ENCODE results near the gene ZIC2.

DNA sequence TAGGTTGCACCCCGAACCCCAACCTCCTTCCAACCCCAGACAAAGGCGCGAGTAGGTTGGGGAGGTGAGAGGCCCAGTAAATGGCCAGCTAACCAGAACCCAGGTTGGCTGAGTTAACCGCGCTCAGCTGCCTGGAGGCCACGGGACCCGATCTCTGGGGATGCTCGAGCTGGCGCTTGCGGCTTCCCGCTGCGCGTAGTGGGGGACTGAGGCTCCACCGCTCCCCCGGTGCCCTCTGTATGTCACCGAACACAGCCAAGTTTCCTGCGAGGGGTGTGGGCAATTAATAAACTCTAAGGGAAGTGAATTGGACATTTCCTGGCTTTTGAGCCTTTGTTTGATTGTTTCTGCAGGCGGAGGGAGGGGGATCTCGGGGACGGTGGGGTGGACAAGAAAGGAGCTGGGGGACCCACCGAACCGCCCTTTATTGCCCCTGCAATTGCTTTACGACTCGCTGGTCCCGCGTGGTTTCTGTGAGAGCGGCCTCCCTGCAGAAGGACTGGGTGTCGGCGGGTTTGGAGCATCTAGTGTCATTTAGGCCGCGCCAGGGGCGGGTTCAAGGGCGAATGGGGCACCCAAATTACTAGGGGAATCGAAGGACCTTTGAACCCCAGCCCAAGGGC, 6.5 kb upstream of the ZIC2 start:
- TF ChIP-seq CTCF (IDR thresholded peaks at IDR 0.05) (no peak), POLR2A (IDR thresholded peaks at IDR 0.05) (no peak)
